H1 (cell line): ENCODE measurements around the gene TOP2A. TPM values are rescaled to one million over a fixed set of nuclear protein-coding genes. Genes with fewer than 3 reads are reported as not detected.

Experiments
- CTBP2 ChIP-seq: IDR thresholded peaks from 2 replicates; pipeline ENCODE4 v1.7.0; 2011; ENCODE audit warnings: borderline replicate concordance, mild to moderate bottlenecking, moderate library complexity, mixed read lengths, low read length; ENCODE audit not compliant: insufficient read depth, insufficient read length
- SUZ12 ChIP-seq: fragments of 200-600 bp; sonication (generic); IDR thresholded peaks from 2 replicates; pipeline ENCODE4 v1.6.1; 2012; ENCODE audit warnings: mild to moderate bottlenecking, inconsistent platforms, low read length, moderate library complexity, mixed read lengths
- polyA plus RNA-seq, 7 experiments: library from polyadenylated mRNA; depleted of rRNA in 3 of 7; stranded (reverse) in 5 of 7; unstranded in 2 of 7; fragments of >200 nt in 5 of 7; fragments of 200-250 nt in 2 of 7; gene quantifications; 1 replicate in 5 of 7; 2 replicates in 1 of 7; 4 replicates in 1 of 7; pipeline versions ENCODE4 v1.2.1 to v1.2.3, GENCODE V29; 2011 to 2013; ENCODE audit warnings: missing spikeins in 2 of 7, mixed read lengths in 2 of 7
- total RNA-seq: library from RNA; stranded (reverse); fragmentation: NEBNext Ultra II Directional; extraction: Animal tissue kit (Norgen Biotek cat#: 25700); gene quantifications from 2 replicates; pipeline ENCODE4 v1.2.1, GENCODE V29; 2021

TOP2A gene
- total and polyA plus RNA-seq, 2 of the 8 experiments (the other 6 are each of a cell fraction or from before 2014, with no cell fraction given): 83.1 to 291 TPM

DNA sequence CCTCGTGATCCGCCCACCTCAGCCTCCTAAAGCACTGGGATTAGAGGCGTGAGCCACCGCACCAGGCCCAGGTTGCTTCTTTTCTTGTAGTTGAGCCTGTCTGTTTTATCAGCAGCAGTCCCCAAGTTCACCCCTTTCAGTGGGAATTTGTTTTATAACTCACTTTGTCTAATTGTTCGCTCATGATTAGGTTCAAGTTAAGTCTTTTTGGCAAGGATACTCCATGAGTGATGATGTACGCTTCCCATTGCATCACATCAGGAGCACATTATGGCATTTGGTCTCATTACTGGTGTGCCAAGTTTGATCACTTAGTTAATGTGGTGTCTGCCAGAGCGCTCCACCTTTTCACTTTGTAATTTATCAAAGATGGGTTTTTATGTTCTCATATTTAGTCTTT lies 38.7 kb downstream of the TOP2A start (continued):
- no peak for TF ChIP-seq CTBP2
- TF ChIP-seq SUZ12: no peak
- TF ChIP-seq, all 59 proteins: peak for 0
